WTC11 (cell line): ENCODE measurements around the gene SART1.

Experiments used
- ATF1 ChIP-seq: sonication (generic); formaldehyde crosslinking; IDR thresholded peaks from 2 replicates; pipeline ENCODE4 v1.8.1; 2023; ENCODE audit warnings: mild to moderate bottlenecking, moderate library complexity, missing genetic modification reagents
- ETV6 ChIP-seq: sonication (generic); formaldehyde crosslinking; IDR thresholded peaks from 2 replicates; pipeline ENCODE4 v1.8.1; 2022; ENCODE audit warnings: mild to moderate bottlenecking, missing genetic modification reagents
- NFYB ChIP-seq: sonication (generic); formaldehyde crosslinking; conservative IDR thresholded peaks from 2 replicates; pipeline ENCODE4 v1.8.0; 2022; ENCODE audit warnings: low read depth, missing genetic modification reagents
- ZNF121 ChIP-seq: sonication (generic); formaldehyde crosslinking; IDR thresholded peaks from 2 replicates; pipeline ENCODE4 v1.8.0; 2023; ENCODE audit warnings: missing genetic modification reagents
- TF ChIP-seq, protein P1 (sequence below): sonication (generic); formaldehyde crosslinking; IDR thresholded peaks from 2 replicates; pipeline ENCODE4 v1.8.1; 2023; ENCODE audit warnings: mild to moderate bottlenecking, moderate library complexity, missing genetic modification reagents
- TF ChIP-seq, protein P2 (sequence below): sonication (generic); formaldehyde crosslinking; IDR thresholded peaks from 2 replicates; pipeline ENCODE4 v1.8.1; 2023; ENCODE audit warnings: mild to moderate bottlenecking, missing genetic modification reagents, moderate library complexity
- TF ChIP-seq, protein P3 (sequence below): sonication (generic); formaldehyde crosslinking; IDR thresholded peaks from 2 replicates; pipeline ENCODE4 v1.8.1; 2023; ENCODE audit warnings: mild to moderate bottlenecking, missing genetic modification reagents, moderate library complexity

DNA sequence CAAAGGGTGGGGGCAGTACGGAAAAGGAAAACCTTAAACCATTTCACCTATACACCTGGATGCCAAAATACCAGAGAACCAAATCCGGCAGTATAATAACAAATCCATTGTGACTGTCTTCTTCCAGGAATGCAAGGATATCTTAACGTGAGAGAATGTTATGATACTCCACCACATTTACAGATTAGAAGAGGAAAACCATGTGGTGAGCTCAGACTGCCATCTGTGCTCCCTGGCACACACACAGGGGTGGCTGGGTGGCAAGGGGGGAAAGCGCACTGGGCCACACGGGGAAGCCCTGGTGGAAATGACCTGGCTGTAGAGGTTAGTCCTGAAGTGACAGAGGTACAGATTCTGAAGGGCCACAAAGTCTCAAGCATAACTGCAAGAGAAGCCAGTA lies 30.5 kb downstream of the SART1 start:
- TF ChIP-seq, protein P1, sequence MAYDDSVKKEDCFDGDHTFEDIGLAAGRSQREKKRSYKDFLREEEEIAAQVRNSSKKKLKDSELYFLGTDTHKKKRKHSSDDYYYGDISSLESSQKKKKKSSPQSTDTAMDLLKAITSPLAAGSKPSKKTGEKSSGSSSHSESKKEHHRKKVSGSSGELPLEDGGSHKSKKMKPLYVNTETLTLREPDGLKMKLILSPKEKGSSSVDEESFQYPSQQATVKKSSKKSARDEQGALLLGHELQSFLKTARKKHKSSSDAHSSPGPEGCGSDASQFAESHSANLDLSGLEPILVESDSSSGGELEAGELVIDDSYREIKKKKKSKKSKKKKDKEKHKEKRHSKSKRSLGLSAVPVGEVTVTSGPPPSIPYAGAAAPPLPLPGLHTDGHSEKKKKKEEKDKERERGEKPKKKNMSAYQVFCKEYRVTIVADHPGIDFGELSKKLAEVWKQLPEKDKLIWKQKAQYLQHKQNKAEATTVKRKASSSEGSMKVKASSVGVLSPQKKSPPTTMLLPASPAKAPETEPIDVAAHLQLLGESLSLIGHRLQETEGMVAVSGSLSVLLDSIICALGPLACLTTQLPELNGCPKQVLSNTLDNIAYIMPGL (CRISPR knock-in tag), result no peak
- TF ChIP-seq, protein P2, sequence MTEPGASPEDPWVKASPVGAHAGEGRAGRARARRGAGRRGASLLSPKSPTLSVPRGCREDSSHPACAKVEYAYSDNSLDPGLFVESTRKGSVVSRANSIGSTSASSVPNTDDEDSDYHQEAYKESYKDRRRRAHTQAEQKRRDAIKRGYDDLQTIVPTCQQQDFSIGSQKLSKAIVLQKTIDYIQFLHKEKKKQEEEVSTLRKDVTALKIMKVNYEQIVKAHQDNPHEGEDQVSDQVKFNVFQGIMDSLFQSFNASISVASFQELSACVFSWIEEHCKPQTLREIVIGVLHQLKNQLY (CRISPR knock-in tag), result no peak
- TF ChIP-seq ATF1 (CRISPR knock-in tag) (no peak), ZNF121 (CRISPR knock-in tag) (no peak), ETV6 (CRISPR knock-in tag) (no peak), NFYB (no peak)
- TF ChIP-seq, protein P3, sequence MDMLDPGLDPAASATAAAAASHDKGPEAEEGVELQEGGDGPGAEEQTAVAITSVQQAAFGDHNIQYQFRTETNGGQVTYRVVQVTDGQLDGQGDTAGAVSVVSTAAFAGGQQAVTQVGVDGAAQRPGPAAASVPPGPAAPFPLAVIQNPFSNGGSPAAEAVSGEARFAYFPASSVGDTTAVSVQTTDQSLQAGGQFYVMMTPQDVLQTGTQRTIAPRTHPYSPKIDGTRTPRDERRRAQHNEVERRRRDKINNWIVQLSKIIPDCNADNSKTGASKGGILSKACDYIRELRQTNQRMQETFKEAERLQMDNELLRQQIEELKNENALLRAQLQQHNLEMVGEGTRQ (CRISPR knock-in tag), result no peak
